ENCODE data around the gene OPHN1. TPM values are rescaled to one million over a fixed set of nuclear protein-coding genes. Genes with fewer than 3 reads are reported as not detected.

Gene OPHN1
- polyA plus RNA-seq, 1 donor from 2014 or later, result 7.6 TPM

DNA sequence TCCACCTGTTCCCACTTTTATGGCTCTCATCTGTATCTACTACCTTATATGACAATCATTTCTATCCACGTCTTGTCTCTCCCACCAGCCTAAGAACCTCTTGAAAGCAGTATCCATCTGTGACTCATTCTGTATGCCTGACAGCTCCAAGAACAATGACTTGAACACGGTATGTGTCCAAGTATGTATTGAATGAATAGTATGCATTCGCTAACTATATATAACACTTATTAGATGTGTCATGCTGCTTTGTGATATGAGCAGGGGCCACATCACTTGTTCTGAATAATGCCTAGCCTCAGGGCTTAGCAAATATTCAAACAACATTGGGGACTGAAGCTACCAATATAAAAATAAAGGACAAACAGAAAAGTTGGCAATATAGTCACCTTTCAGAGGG is 4.9 kb downstream of the OPHN1 start:
- Histone ChIP-seq H3K4me2 (ENCODE audit: low read length) (no peak overlapping the region), H4K20me1 (ENCODE audit: insufficient read depth) (no peaks in the 10 kb centered on the region)

GRCh38 chrX:68424719-68425118 is 8.6 kb downstream of the OPHN1 start:
- no peak overlapping the region for H3K4me3 ChIP-seq (ENCODE audit: low read length)
- no peak overlapping the region for H3K4me2 ChIP-seq (ENCODE audit: low read length)
- H3K9me2 ChIP-seq (ENCODE audit: insufficient read depth, low read length), result no peaks in the 10 kb centered on the region
- H4K20me1 ChIP-seq (ENCODE audit: insufficient read depth), result no peaks in the 10 kb centered on the region
- H3K27ac ChIP-seq (ENCODE audit: low read length), result no peak overlapping the region
- H3K9me3 ChIP-seq (ENCODE audit: low read length), result no peaks in the 10 kb centered on the region
- no peak overlapping the region for H2AFZ ChIP-seq (ENCODE audit: low read depth, low read length)
- no peak overlapping the region for H3K9ac ChIP-seq (ENCODE audit: low read length)
- no peaks in the 10 kb centered on the region for H3F3A ChIP-seq (ENCODE audit: insufficient read depth, low read length, poor library complexity, severe bottlenecking)
- H3K27me3 ChIP-seq (ENCODE audit: insufficient read depth, low read depth, low read length), result no peaks in the 10 kb centered on the region
- H3K79me2 ChIP-seq (replicated peaks; ENCODE audit: insufficient read depth, low read length), result no peaks in the 10 kb centered on the region
- no peaks in the 10 kb centered on the region for H3K36me3 ChIP-seq (ENCODE audit: insufficient read depth, low read length)
- TF ChIP-seq MXI1 (conservative IDR thresholded peaks at IDR 0.05; ENCODE audit: poor library complexity, severe bottlenecking) (no peak), POLR2AphosphoS5 (IDR thresholded peaks at IDR 0.05) (no peak), EZH2 (IDR thresholded peaks at IDR 0.05; ENCODE audit: borderline replicate concordance, insufficient read depth, low read length, poor library complexity, severe bottlenecking) (no peak), EP300 (conservative IDR thresholded peaks at IDR 0.05; ENCODE audit: poor library complexity, severe bottlenecking) (no peak), SMC3 (conservative IDR thresholded peaks at IDR 0.05; ENCODE audit: poor library complexity) (no peak)
- TF ChIP-seq, protein P1, sequence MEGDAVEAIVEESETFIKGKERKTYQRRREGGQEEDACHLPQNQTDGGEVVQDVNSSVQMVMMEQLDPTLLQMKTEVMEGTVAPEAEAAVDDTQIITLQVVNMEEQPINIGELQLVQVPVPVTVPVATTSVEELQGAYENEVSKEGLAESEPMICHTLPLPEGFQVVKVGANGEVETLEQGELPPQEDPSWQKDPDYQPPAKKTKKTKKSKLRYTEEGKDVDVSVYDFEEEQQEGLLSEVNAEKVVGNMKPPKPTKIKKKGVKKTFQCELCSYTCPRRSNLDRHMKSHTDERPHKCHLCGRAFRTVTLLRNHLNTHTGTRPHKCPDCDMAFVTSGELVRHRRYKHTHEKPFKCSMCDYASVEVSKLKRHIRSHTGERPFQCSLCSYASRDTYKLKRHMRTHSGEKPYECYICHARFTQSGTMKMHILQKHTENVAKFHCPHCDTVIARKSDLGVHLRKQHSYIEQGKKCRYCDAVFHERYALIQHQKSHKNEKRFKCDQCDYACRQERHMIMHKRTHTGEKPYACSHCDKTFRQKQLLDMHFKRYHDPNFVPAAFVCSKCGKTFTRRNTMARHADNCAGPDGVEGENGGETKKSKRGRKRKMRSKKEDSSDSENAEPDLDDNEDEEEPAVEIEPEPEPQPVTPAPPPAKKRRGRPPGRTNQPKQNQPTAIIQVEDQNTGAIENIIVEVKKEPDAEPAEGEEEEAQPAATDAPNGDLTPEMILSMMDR (IDR thresholded peaks at IDR 0.05; ENCODE audit: poor library complexity, severe bottlenecking), result no peak

More for the DNA sequence above, 4.9 kb downstream of the OPHN1 start:
- Histone ChIP-seq H3K4me3 (ENCODE audit: low read length) (no peak overlapping the region), H2AFZ (ENCODE audit: low read depth, low read length) (no peak overlapping the region), H3K79me2 (replicated peaks; ENCODE audit: insufficient read depth, low read length) (no peaks in the 10 kb centered on the region), H3K27me3 (ENCODE audit: insufficient read depth, low read depth, low read length) (no peaks in the 10 kb centered on the region), H3K9ac (ENCODE audit: low read length) (no peak overlapping the region), H3K9me2 (ENCODE audit: insufficient read depth, low read length) (no peaks in the 10 kb centered on the region), H3K27ac (ENCODE audit: low read length) (no peak overlapping the region), H3K36me3 (ENCODE audit: insufficient read depth, low read length) (no peaks in the 10 kb centered on the region), H3F3A (ENCODE audit: insufficient read depth, low read length, poor library complexity, severe bottlenecking) (no peaks in the 10 kb centered on the region), H3K9me3 (ENCODE audit: low read length) (no peaks in the 10 kb centered on the region)
- TF ChIP-seq MXI1 (conservative IDR thresholded peaks at IDR 0.05; ENCODE audit: poor library complexity, severe bottlenecking) (no peak), POLR2AphosphoS5 (IDR thresholded peaks at IDR 0.05) (no peak), SMC3 (conservative IDR thresholded peaks at IDR 0.05; ENCODE audit: poor library complexity) (no peak), TAF1 (IDR thresholded peaks at IDR 0.05; ENCODE audit: low read depth) (no peak), REST (IDR thresholded peaks at IDR 0.05; ENCODE audit: borderline replicate concordance) (no peak), EZH2 (IDR thresholded peaks at IDR 0.05; ENCODE audit: borderline replicate concordance, insufficient read depth, low read length, poor library complexity, severe bottlenecking) (no peak), RAD21 (conservative IDR thresholded peaks at IDR 0.05) (no peak), EP300 (conservative IDR thresholded peaks at IDR 0.05; ENCODE audit: poor library complexity, severe bottlenecking) (no peak)
- TF ChIP-seq, protein P1 (IDR thresholded peaks at IDR 0.05; ENCODE audit: poor library complexity, severe bottlenecking), result no peak
